ENCODE measurements around the gene INPP5A. TPM values are rescaled to one million over a fixed set of nuclear protein-coding genes. Genes with fewer than 3 reads are reported as not detected.

The INPP5A gene
- total RNA-seq, 1 donor from 2014 or later: 29.5 TPM

GRCh38 chr10:132632851-132633684 lies 95.5 kb downstream of the INPP5A start:
- FAIRE-seq: no peak
- Histone ChIP-seq H3K27me3 (ENCODE audit: control insufficient read depth, insufficient read depth, low read length) (no peaks in the 10 kb centered on the region), H3K4me3 (ENCODE audit: low read depth, low read length) (no peak overlapping the region), H3K36me3 (ENCODE audit: control insufficient read depth, insufficient read depth, low read length) (no peaks in the 10 kb centered on the region)
- no peak for DNase-seq (ENCODE audit: low read depth)
- no peak for TF ChIP-seq CTCF (IDR thresholded peaks at IDR 0.05; ENCODE audit: insufficient read depth, low read length, severe bottlenecking)

GRCh38 chr10:132634241-132634946 lies 96.8 kb downstream of the INPP5A start:
- Histone ChIP-seq H3K4me3 (ENCODE audit: low read depth, low read length) (no peak overlapping the region), H3K36me3 (ENCODE audit: control insufficient read depth, insufficient read depth, low read length) (no peaks in the 10 kb centered on the region), H3K27me3 (ENCODE audit: control insufficient read depth, insufficient read depth, low read length) (no peaks in the 10 kb centered on the region)
- TF ChIP-seq CTCF (IDR thresholded peaks at IDR 0.05; ENCODE audit: insufficient read depth, low read length, severe bottlenecking): no peak
- FAIRE-seq: no peak
- no peak for DNase-seq (ENCODE audit: low read depth)

GRCh38 chr10:132634947-132635271 lies 97.3 kb downstream of the INPP5A start:
- Histone ChIP-seq H3K27me3 (ENCODE audit: control insufficient read depth, insufficient read depth, low read length) (no peaks in the 10 kb centered on the region), H3K36me3 (ENCODE audit: control insufficient read depth, insufficient read depth, low read length) (no peaks in the 10 kb centered on the region), H3K4me3 (ENCODE audit: low read depth, low read length) (no peak overlapping the region)
- no peak for TF ChIP-seq CTCF (IDR thresholded peaks at IDR 0.05; ENCODE audit: insufficient read depth, low read length, severe bottlenecking)
- DNase-seq (ENCODE audit: low read depth) (no peak), FAIRE-seq (no peak)

- TF ChIP-seq CTCF (IDR thresholded peaks at IDR 0.05; ENCODE audit: insufficient read depth, low read length, severe bottlenecking): no peak
- no peak overlapping the region for H3K4me3 ChIP-seq (ENCODE audit: low read depth, low read length)
- no peak for DNase-seq (ENCODE audit: low read depth)
- no peaks in the 10 kb centered on the region for H3K36me3 ChIP-seq (ENCODE audit: control insufficient read depth, insufficient read depth, low read length)
- no peak for FAIRE-seq
- no peaks in the 10 kb centered on the region for H3K27me3 ChIP-seq (ENCODE audit: control insufficient read depth, insufficient read depth, low read length)
Measured at GRCh38 chr10:132636358-132636757, 98.8 kb downstream of the INPP5A start.

- DNase-seq (ENCODE audit: low read depth): peak; percentile 59
- Histone ChIP-seq H3K36me3 (ENCODE audit: control insufficient read depth, insufficient read depth, low read length) (no peaks in the 10 kb centered on the region), H3K4me3 (ENCODE audit: low read depth, low read length) (no peak overlapping the region), H3K27me3 (ENCODE audit: control insufficient read depth, insufficient read depth, low read length) (no peaks in the 10 kb centered on the region)
- peak; percentile 60 for FAIRE-seq
- peak; percentile 78 for TF ChIP-seq CTCF (IDR thresholded peaks at IDR 0.05; ENCODE audit: insufficient read depth, low read length, severe bottlenecking)
Measured at GRCh38 chr10:132637477-132638129, 100.0 kb downstream of the INPP5A start.

Measured in bronchial epithelial cell (primary cell).